GM23338 (cell line): ENCODE results near the gene SLC29A2.

Experiments used
- POLR2AphosphoS5 ChIP-seq: IDR thresholded peaks from 2 replicates; pipeline ENCODE4 v1.6.1; 2016; ENCODE audit warnings: antibody characterized with exemption, low read depth
- TF ChIP-seq, protein P1 (sequence below), 2 experiments: fragments of 200-600 bp in 1 of 2; sonication (generic) in 1 of 2; conservative IDR thresholded peaks; 2 replicates each; pipeline versions ENCODE4 v1.5.1 to v1.6.1; 2016 to 2017; ENCODE audit warnings: antibody characterized with exemption in 2 of 2, low read depth in 2 of 2, mild to moderate bottlenecking in 2 of 2, moderate library complexity in 1 of 2

DNA sequence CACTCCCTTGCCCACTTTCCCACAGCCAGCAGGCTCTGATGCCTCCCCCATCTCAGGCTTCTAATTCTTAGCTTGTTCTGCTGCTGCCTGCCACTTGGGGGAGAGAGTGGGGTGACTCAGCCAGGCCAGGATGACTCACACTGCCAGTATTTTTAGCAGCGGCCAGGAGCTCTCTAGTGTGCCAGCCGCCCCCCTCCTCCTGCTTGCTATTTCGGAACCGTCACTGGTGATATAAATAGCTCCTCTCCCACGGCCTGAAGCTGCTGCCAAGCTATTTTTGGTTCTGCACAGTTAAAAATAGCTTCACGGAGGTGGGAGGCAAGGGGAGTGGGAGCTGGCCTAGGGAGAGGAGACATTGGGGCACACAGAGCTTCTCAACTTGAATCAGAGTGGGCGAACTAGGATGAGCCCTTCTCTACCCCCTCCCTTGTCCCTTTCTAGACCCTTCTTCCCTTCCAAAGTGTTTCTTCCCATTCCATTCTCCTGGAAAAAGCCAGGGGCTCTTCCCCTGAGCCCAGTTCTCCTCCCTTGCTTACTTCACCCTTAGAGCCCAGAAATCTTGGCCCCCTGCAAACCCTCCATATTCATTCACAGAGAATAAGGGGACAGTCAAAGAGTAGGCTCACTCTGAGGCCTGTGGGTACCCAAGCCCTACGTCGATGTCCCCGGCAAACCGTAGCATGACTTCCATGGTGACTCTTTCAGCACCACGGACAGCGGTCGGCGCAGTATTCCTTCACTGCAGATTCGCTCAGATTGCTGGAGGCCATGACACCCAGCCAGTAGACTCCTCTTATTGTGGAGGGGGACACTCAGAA lies 46.8 kb upstream of the SLC29A2 start:
- no peak for TF ChIP-seq POLR2AphosphoS5
- TF ChIP-seq, protein P1, sequence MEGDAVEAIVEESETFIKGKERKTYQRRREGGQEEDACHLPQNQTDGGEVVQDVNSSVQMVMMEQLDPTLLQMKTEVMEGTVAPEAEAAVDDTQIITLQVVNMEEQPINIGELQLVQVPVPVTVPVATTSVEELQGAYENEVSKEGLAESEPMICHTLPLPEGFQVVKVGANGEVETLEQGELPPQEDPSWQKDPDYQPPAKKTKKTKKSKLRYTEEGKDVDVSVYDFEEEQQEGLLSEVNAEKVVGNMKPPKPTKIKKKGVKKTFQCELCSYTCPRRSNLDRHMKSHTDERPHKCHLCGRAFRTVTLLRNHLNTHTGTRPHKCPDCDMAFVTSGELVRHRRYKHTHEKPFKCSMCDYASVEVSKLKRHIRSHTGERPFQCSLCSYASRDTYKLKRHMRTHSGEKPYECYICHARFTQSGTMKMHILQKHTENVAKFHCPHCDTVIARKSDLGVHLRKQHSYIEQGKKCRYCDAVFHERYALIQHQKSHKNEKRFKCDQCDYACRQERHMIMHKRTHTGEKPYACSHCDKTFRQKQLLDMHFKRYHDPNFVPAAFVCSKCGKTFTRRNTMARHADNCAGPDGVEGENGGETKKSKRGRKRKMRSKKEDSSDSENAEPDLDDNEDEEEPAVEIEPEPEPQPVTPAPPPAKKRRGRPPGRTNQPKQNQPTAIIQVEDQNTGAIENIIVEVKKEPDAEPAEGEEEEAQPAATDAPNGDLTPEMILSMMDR (conservative IDR thresholded peaks at IDR 0.05; ENCODE audit: low read depth in 2 of 2): peak; percentile 53 to 68
